Right cardiac atrium (tissue), 5 donors: ENCODE measurements around the gene FXYD5. TPM values are rescaled to one million over a fixed set of nuclear protein-coding genes. Genes with fewer than 3 reads are reported as not detected.
"Not testable (repeated sequence)": the region's sequence is repeated elsewhere in the genome, so short reads cannot be mapped to it uniquely, and the experiment has no call there.

Source experiments
- ATAC-seq, 2 donors: fragments of 200-7000 bp; cut with Tn5 transposase; one replicate each; pipeline versions ENCODE4 v1.8.0 to v1.9.1; 2020; ENCODE audit warnings: moderate library complexity in 2 of 2, mild to moderate bottlenecking in 1 of 2
- DNase-seq, 3 donors: peaks; one replicate each; pipeline ENCODE4 v3.0.0-alpha.2; 2020
- H3K27ac ChIP-seq: one replicate; pipeline ENCODE4 v1.5.1; 2013; ENCODE audit warnings: mild to moderate bottlenecking, low read length, control low read depth, moderate library complexity
- H3K27me3 ChIP-seq: one replicate; pipeline ENCODE4 v1.6.1; 2013; ENCODE audit not compliant: control insufficient read depth, insufficient read depth
- H3K4me1 ChIP-seq: one replicate; pipeline ENCODE4 v1.6.1; 2013; ENCODE audit warnings: low read length; ENCODE audit not compliant: control insufficient read depth, insufficient read depth
- H3K4me3 ChIP-seq: one replicate; pipeline ENCODE4 v1.5.1; 2013; ENCODE audit warnings: low read length, control low read depth
- H3K9me3 ChIP-seq: one replicate; pipeline ENCODE4 v1.6.1; 2013; ENCODE audit warnings: low read length; ENCODE audit not compliant: control insufficient read depth
- WGBS: extraction: QIAGEN DNeasy Blood & Tissue Kit; methylation state at CpG from one replicate; pipeline ENCODE4 v1.1.7; 2013; 5-methylcytosine and 5-hydroxymethylcytosine counted together
- intact Hi-C, 4 donors: fragments of 100-400 bp; cut with DNase I; formaldehyde crosslinking; loops; one replicate each; pipeline versions ENCODE4 v1.11.0 to v1.14.0; 2022 to 2023
- polyA plus RNA-seq: library from polyadenylated mRNA; stranded (reverse); fragments of 200-250 nt; gene quantifications from one replicate; pipeline ENCODE4 v1.2.3, GENCODE V29; 2013
- total RNA-seq, 4 donors: library from RNA; stranded (reverse); fragmentation: NEBNext Ultra II Directional; extraction: Animal tissue kit (Norgen Biotek cat#: 25700); gene quantifications; one replicate each; pipeline ENCODE4 v1.2.1, GENCODE V29; 2021
- donor health status: healthy with polysubstance abuse.
- donor health status: DM: no; HTN: yes; CAD: no.
- donor health status: DM: no; HTN: no; CAD: no.
- donor health status: DM: no; HTN: yes; CAD: no; lungs with severe emphysema.
- donor health status: DM: yes; HTN: yes; CAD: no.

FXYD5 gene
- total and polyA plus RNA-seq, 5 donors: 22.5 to 46.3 (median 31.1) TPM

DNA sequence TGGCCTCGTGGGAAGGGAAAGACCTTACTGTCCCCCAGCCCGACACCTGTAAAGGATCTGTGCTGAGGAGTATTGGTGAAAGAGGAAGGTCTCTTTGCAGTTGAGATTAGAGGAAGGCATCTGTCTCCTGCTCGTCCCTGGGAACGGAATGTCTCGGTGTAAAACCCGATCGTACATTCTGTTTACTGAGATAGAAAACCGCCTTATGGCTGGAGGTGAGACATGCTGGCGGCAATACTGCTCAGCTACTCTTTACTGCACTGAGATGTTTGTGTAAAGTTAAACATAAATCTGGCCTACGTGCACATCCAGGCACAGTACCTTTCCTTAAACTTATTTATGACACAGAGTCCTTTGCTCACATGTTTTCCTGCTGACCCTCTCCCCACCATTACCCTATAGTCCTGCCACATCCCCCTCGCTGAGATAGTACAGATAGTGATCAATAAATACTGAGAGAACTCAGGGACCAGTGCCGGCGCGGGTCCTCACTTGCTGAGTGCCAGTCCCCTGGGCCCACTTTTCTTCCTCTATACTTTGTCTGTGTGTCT lies 24.7 kb upstream of the FXYD5 start:
- H3K27me3 ChIP-seq, DNase-seq, H3K4me1 ChIP-seq, H3K27ac ChIP-seq, ATAC-seq, H3K4me3 ChIP-seq, H3K9me3 ChIP-seq: not testable (repeated sequence)
- WGBS: 52% methylated on average over 14 of the region's 14 CpGs
- intact Hi-C loops: loop anchor here in 2 of 4 donors (10.0 kb wide), 1 partner anchor 65 kb away; no protein-coding TSS in a partner anchor

DNA sequence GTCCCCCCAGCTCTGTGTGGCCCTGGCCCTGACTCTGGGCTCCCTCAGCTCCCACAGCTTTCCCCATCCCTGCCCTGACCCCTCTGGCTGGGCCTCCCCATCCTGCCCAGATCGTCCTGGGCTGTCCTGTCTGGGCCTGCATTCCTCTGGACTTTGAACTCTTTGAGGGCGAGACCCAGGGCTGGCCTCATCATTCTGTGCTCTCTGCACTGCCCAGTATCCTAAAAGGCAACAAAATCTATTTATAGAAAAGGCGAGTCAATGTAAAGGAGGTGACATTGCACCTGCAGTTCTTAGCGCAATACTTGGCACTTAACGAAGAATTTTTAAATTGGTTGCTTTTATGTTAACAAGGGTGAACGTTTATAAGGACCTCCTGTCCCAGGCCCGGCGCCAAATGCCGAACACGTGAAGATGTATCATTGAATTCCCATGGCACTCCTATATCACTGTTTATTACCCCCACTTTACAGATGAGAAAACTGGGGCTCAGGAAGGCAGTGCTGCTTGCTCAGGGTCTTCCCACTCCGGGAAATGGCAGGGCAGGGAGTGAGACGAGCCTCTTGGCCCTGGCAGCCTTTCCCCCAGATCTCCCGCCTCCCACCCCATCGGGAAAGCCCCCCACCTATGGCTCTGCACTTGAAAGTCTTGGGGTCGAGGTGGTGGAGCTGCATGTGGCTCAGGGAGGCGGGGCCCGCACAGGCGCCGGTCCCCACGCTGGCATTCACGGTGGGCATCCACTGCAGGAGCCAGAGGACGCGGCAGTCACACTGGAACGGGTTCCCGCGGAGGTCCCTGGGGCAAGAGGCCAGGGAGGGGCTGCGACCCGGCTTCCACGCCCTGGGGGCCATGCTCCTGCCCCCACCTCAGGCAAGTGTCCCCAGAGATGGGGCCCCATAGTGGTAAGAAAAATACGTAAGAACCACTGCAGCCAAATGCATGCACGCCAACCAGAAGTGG lies 23.5 kb upstream of the FXYD5 start:
- H3K27ac ChIP-seq: no peak overlapping the region
- no peaks in the 10 kb centered on the region for H3K4me1 ChIP-seq
- no peaks in the 10 kb centered on the region for H3K9me3 ChIP-seq
- no peaks in the 10 kb centered on the region for H3K27me3 ChIP-seq
- intact Hi-C loops: loop anchor here in 2 of 4 donors (10.0 kb wide), 1 partner anchor 66 kb away; no protein-coding TSS in a partner anchor
- ATAC-seq (no peak), DNase-seq (peak in 1 of 3 donors; percentile 32)
- 78% methylated on average over 31 of the region's 31 CpGs for WGBS
- H3K4me3 ChIP-seq: no peak overlapping the region

DNA sequence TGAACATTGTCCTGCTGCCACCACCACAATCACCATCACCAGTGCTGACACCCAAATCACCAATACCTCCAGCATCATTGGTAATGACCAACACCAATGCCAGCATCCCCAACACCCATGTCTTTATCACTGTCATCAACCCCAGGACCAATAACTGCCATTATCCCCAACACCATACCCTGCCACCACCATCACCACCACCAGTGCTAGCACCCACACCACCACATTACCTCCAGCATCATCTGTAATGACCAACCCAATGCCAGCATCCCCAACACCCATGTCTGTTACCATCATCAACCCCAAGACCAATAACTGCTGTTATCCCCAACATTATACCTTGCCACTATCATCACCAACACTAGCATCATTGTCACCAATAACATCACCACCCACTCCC lies 22.3 kb upstream of the FXYD5 start:
- H3K27ac ChIP-seq: no peak overlapping the region
- DNase-seq: peak in 1 of 3 donors; percentile 4
- no peaks in the 10 kb centered on the region for H3K4me1 ChIP-seq
- H3K9me3 ChIP-seq: no peaks in the 10 kb centered on the region
- ATAC-seq: no peak
- no peak overlapping the region for H3K4me3 ChIP-seq
- no peaks in the 10 kb centered on the region for H3K27me3 ChIP-seq
- intact Hi-C loops: loop anchor here in 2 of 4 donors (10.0 kb wide), 1 partner anchor 67 kb away; no protein-coding TSS in a partner anchor

DNA sequence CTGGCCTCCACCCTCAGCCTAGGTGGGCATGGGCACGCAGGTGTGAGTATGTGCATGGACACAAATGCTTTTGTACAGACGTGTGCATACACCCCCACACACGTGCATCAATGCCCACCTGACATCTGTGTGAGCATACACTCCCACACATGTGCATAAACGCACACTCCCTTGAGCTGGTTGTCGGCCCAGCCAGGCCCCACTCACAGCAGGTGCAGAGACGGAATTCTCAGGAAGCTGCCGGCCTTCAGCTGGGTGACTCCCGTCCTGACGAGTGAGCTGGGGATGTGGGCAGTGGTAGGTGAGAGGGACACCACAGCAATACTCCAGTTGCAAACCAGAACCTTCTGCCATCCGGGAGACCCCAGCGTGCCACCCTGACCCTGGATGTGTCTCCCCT lies 20.7 kb upstream of the FXYD5 start:
- peak in 1 of 3 donors; percentile 38 for DNase-seq
- intact Hi-C loops: loop anchor here in 2 of 4 donors (10.0 kb wide), 1 partner anchor 69 kb away; no protein-coding TSS in a partner anchor
- H3K4me3 ChIP-seq: no peak overlapping the region
- H3K9me3 ChIP-seq: no peaks in the 10 kb centered on the region
- ATAC-seq: no peak
- WGBS: 74% methylated on average over 11 of the region's 11 CpGs
- H3K27me3 ChIP-seq: no peaks in the 10 kb centered on the region
- H3K4me1 ChIP-seq: no peaks in the 10 kb centered on the region
- no peak overlapping the region for H3K27ac ChIP-seq

DNA sequence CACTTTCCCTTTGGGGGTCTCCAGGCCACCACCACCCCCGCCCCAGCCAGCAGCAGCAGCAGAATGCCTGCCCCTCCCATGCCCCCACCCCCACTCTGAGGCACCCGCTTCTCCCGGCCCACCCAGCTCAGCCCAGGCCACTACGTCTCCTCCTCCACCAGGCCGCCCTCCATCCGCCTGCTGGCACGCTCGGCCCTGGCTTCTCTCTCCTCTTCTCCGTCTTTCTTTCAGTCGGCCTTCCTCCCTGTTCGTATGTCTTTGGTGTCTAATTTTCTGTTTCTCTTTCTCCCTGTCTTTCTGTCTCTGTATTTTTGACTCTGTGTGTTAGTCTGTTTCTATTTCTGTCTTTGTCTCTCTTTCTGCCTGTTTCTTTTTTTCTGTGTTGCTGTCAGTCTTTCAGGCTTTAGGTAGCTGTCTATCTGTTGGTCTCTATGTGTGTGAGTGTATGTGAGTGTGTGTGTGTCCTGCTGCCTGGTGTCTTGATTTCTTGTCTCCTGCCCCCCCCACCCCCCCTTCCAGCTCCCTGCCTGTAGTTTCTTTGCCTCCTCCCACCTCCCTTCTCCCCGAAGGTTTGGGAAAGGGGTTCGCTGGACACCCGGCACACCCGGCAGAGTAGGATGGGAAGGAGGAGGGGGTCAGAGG lies 19.8 kb upstream of the FXYD5 start, which contains the start of gene LGI4:
LGI4 (minus strand) TSS at position 459 of the 642 bp plus-strand sequence; CDS start at position 80, 379 bp downstream.
- H3K4me3 ChIP-seq: peak within 1 kb of the TSS; percentile 49
- ATAC-seq (no peak), DNase-seq (peak in 2 of 3 donors; percentile 70 to 76)
- no peaks in the 10 kb centered on the region for H3K9me3 ChIP-seq
- H3K4me1 ChIP-seq: no peaks in the 10 kb centered on the region
- H3K27ac ChIP-seq: peak within 1 kb of the TSS; percentile 59
- 41% methylated on average over 15 of the region's 15 CpGs for WGBS
- H3K27me3 ChIP-seq: no peaks in the 10 kb centered on the region
- intact Hi-C loops: loop anchor here in 2 of 4 donors (1.0 to 10.0 kb wide), 2 partner anchors 20 to 70 kb away; no protein-coding TSS in a partner anchor

DNA sequence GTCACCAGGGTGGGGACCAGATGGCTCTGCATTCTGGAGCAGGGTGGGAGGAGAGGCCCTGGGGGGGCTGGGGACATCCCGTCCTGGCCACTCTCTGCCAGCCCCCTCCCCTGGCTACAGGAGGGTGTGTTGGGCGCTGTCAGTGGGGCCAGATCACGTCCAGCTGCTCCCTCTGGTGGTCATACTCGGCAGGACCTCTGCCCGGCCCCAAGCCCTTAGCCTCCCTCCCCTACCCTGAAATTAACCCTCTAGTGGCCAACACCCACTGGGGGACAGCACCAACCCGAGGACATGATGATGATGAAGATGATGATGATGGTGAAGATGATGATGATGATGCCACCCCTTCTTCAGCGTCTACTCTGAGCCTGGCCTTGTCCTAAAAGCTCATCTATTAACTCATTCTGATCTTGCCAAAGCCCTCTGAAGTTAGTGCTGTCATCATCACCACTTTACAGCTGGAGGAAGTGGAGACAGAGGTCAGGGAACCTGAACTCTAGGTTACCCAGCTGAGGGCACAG lies 19.1 kb upstream of the FXYD5 start:
- H3K4me1 ChIP-seq: no peaks in the 10 kb centered on the region
- intact Hi-C loops: loop anchor here in 2 of 4 donors (1.0 to 10.0 kb wide), 2 partner anchors 21 to 71 kb away; no protein-coding TSS in a partner anchor
- H3K27me3 ChIP-seq: no peaks in the 10 kb centered on the region
- H3K4me3 ChIP-seq: peak overlapping the region; percentile 49
- WGBS: 0% methylated on average over 7 of the region's 7 CpGs
- peak overlapping the region; percentile 59 for H3K27ac ChIP-seq
- DNase-seq (peak; percentile 84 to 95 (median 95)), ATAC-seq (peak; percentile 71 to 73)
- H3K9me3 ChIP-seq: no peaks in the 10 kb centered on the region

DNA sequence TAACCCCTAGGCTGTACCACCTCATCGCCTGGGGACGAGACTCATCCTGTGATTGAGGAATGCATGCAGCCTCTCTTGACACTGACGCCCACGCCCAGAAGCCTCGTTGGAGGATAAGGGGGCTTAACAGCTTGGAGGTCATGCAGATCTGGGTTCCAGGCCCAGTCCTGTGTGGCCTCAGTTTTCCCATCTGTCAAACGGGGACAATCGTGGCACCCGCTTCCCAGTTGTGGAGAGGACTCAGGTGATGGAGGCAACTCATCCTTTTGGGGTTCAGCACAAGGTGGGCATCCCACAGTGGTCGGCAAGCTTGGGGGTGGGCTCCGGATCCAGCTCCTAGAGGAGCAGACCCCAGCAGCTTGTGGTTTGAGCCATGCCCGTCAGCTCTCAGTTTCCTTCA lies 18.3 kb upstream of the FXYD5 start:
- Histone ChIP-seq H3K4me1 (no peaks in the 10 kb centered on the region), H3K27me3 (no peaks in the 10 kb centered on the region), H3K4me3 (no peak overlapping the region), H3K27ac (no peak overlapping the region), H3K9me3 (no peaks in the 10 kb centered on the region)
- WGBS: 68% methylated on average over 11 of the region's 11 CpGs
- no peak for ATAC-seq
- intact Hi-C loops: loop anchor here in 2 of 4 donors (10.0 kb wide), 1 partner anchor 71 kb away; no protein-coding TSS in a partner anchor
- peak in 2 of 3 donors; percentile 48 to 51 for DNase-seq

DNA sequence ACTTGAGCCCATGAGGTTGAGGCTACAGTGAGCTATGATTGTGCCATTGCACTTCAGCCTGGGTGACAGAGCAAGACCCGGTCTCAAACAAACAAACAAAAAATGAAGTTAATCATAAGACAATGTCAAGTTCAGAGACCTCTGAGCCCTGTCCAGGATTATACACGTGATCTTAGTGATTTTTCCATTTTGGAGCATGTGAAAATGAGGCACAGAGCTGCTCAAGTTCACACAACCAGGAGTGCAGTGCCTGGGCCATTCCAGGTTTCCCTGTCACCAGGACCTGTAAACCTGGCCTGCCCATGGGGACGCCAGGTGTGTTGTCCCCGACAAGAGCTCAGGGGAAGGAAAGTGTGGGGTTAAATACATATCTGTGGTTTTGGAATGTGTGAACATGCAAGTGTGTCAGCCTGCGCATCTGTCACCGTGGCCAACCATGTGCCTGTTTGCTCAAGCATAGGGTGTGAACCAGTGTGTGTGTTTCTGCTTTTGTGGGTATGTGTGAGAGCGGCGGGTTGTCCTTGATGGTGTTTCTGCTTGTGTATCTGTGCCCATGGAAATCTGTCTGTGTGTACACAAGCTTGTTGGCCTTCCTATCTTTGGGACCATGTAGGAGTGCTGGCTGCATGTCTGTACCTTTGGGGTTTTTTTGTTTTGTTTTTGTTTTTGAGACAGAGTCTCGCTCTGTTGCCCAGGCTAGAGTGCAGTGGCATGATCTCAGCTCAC lies 17.4 kb upstream of the FXYD5 start:
- WGBS: 44% methylated on average over 9 of the region's 9 CpGs
- DNase-seq: peak in 2 of 3 donors; percentile 50 to 57
- intact Hi-C loops: loop anchor here in 2 of 4 donors (10.0 kb wide), 1 partner anchor 72 kb away; no protein-coding TSS in a partner anchor
- no peaks in the 10 kb centered on the region for H3K4me1 ChIP-seq
- no peaks in the 10 kb centered on the region for H3K27me3 ChIP-seq
- no peak overlapping the region for H3K4me3 ChIP-seq
- no peak overlapping the region for H3K27ac ChIP-seq
- H3K9me3 ChIP-seq: no peaks in the 10 kb centered on the region
- ATAC-seq: no peak

DNA sequence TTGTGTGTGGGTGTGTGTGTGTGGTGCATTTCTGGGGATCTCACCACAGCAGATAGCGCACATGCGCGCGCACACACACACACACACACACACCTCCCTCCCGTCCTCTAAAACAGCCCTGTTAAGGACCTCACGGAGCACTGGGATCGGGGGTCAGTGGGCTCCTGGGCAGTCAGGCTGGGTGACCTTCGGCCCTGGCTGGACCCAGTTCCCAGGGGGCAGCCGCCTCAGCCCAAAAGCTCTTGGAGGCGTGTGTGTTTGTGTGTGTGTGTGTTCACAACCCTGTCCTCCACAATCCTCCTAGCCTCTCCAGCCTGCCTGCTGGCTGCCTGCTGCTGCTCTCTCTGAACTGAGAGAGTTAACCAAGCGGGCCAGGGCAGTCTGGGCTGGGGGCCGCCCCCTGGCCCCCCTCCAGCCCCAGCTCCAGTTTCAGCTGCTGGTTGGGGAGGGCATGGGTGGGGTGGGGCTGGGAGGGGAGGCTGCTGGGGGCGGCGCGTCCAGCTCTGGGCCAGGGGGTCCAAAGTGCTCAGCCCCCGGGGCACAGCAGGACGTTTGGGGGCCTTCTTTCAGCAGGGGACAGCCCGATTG lies 16.1 kb upstream of the FXYD5 start, which contains the start of gene FXYD1:
FXYD1 (plus strand) TSS at position 520 of the 588 bp plus-strand sequence. CDS start 1,256 bp downstream, outside the sequence.
- H3K4me1 ChIP-seq: no peaks in the 10 kb centered on the region
- H3K27ac ChIP-seq: peak within 1 kb of the TSS; percentile 55
- WGBS: 36% methylated on average over 18 of the region's 18 CpGs
- H3K4me3 ChIP-seq: peak within 1 kb of the TSS; percentile 37
- H3K9me3 ChIP-seq: no peaks in the 10 kb centered on the region
- intact Hi-C loops: loop anchor here in 2 of 4 donors (10.0 kb wide), 1 partner anchor 74 kb away; no protein-coding TSS in a partner anchor
- H3K27me3 ChIP-seq: no peaks in the 10 kb centered on the region
- peak; percentile 18 to 58 for ATAC-seq
- DNase-seq: peak; percentile 79 to 94 (median 92)
